HG03064 (cell line): Measurements from ENCODE around the gene FAM124A.

ENCODE experiments used
- ATAC-seq: cut with Tn5 transposase; IDR thresholded peaks from one replicate; pipeline ENCODE4 v1.9.1; 2021; ENCODE audit warnings: low read depth; ENCODE audit not compliant: unreplicated experiment

FAM124A gene

GRCh38 chr13:51222037-51222685 lies at the start of gene FAM124A:
Gene FAM124A (plus strand): TSS chr13:51222398. CDS start chr13:51222502, 104 bp downstream.
- peak; percentile 76 for ATAC-seq

- ATAC-seq, result no peak
These were observed 47.2 kb upstream of the FAM124A start for GRCh38 chr13:51175021-51175420.

GRCh38 chr13:51175639-51176038 lies 46.6 kb upstream of the FAM124A start:
- no peak for ATAC-seq

- ATAC-seq, result no peak
These were observed 45.0 kb upstream of the FAM124A start for GRCh38 chr13:51177188-51177587.

- ATAC-seq, result no peak
These were observed 43.6 kb upstream of the FAM124A start for GRCh38 chr13:51178456-51179074.

- ATAC-seq, result no peak
These were observed 42.7 kb upstream of the FAM124A start for GRCh38 chr13:51179432-51179971.

GRCh38 chr13:51180853-51181511 lies 41.2 kb upstream of the FAM124A start:
- ATAC-seq, result no peak

GRCh38 chr13:51181786-51182383 lies 40.3 kb upstream of the FAM124A start:
- no peak for ATAC-seq

GRCh38 chr13:51191743-51192142 lies 30.5 kb upstream of the FAM124A start:
- ATAC-seq, result no peak

GRCh38 chr13:51192348-51192747 lies 29.9 kb upstream of the FAM124A start:
- ATAC-seq, result no peak

GRCh38 chr13:51193387-51193786 lies 28.8 kb upstream of the FAM124A start:
- ATAC-seq, result no peak

GRCh38 chr13:51194942-51195341 lies 27.3 kb upstream of the FAM124A start:
- ATAC-seq, result no peak

GRCh38 chr13:51201886-51202285 lies 20.3 kb upstream of the FAM124A start:
- ATAC-seq, result no peak

- no peak for ATAC-seq
These were observed 19.6 kb upstream of the FAM124A start for GRCh38 chr13:51202477-51203046.

GRCh38 chr13:51206584-51206983 lies 15.6 kb upstream of the FAM124A start:
- no peak for ATAC-seq

- ATAC-seq, result no peak
These were observed 14.3 kb upstream of the FAM124A start for GRCh38 chr13:51207881-51208280.

GRCh38 chr13:51208716-51209115 lies 13.5 kb upstream of the FAM124A start:
- no peak for ATAC-seq

GRCh38 chr13:51211910-51212309 lies 10.3 kb upstream of the FAM124A start:
- no peak for ATAC-seq

- ATAC-seq, result no peak
These were observed 9.4 kb upstream of the FAM124A start for GRCh38 chr13:51212758-51213157.

- no peak for ATAC-seq
These were observed 8.9 kb upstream of the FAM124A start for GRCh38 chr13:51213173-51213728.

- no peak for ATAC-seq
These were observed 3.6 kb upstream of the FAM124A start for GRCh38 chr13:51218626-51219025.
